ENCODE measurements around the gene GNAQ.

GNAQ gene

DNA sequence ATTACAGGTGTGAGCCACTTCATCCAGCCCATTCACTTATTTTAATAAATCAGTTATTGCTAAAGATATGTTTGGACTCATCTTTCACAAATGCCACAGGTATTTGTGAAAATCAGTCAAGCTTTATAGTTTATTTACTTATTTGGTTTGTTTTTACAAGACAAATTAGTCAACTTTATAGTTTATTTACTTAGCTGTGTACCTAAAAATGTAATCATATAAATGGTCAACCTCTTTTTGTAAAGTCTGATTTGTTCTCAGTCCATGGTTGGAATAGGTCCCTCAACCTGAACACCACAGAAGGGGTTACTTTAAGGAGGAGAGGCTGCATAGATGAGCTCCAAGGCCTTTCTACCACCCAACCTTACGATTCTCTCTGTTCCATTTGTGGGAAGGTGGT is 80.2 kb downstream of the GNAQ start:
- H3K9me3 ChIP-seq (ENCODE audit: control insufficient read depth, insufficient read depth, low read length), result no peaks in the 10 kb centered on the region
- H3K9me2 ChIP-seq (replicated peaks; ENCODE audit: control insufficient read depth, low read length), result no peaks in the 10 kb centered on the region
- no peaks in the 10 kb centered on the region for H3F3A ChIP-seq (ENCODE audit: control insufficient read depth, insufficient read depth)
- H3K4me3 ChIP-seq (ENCODE audit: low read length), result no peak overlapping the region
- no peak overlapping the region for H3K27ac ChIP-seq (ENCODE audit: low read depth, low read length)
- no peaks in the 10 kb centered on the region for H3K36me3 ChIP-seq (ENCODE audit: control insufficient read depth, low read length)
- H4K20me1 ChIP-seq (ENCODE audit: control insufficient read depth, insufficient read depth, low read depth, low read length), result no peaks in the 10 kb centered on the region
- TF ChIP-seq, protein P1, sequence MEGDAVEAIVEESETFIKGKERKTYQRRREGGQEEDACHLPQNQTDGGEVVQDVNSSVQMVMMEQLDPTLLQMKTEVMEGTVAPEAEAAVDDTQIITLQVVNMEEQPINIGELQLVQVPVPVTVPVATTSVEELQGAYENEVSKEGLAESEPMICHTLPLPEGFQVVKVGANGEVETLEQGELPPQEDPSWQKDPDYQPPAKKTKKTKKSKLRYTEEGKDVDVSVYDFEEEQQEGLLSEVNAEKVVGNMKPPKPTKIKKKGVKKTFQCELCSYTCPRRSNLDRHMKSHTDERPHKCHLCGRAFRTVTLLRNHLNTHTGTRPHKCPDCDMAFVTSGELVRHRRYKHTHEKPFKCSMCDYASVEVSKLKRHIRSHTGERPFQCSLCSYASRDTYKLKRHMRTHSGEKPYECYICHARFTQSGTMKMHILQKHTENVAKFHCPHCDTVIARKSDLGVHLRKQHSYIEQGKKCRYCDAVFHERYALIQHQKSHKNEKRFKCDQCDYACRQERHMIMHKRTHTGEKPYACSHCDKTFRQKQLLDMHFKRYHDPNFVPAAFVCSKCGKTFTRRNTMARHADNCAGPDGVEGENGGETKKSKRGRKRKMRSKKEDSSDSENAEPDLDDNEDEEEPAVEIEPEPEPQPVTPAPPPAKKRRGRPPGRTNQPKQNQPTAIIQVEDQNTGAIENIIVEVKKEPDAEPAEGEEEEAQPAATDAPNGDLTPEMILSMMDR (IDR thresholded peaks at IDR 0.05; ENCODE audit: low read depth, low read length, poor library complexity, severe bottlenecking), result no peak
- TF ChIP-seq EZH2phosphoT487 (IDR thresholded peaks at IDR 0.05; ENCODE audit: borderline replicate concordance, low read length), result no peak
- H3K27me3 ChIP-seq (ENCODE audit: control insufficient read depth, low read length), result no peaks in the 10 kb centered on the region
- H3K4me1 ChIP-seq (ENCODE audit: control insufficient read depth, low read length), result no peaks in the 10 kb centered on the region
- no peaks in the 10 kb centered on the region for H3K79me2 ChIP-seq (ENCODE audit: control insufficient read depth, low read length)
- no peak overlapping the region for H3K4me2 ChIP-seq (ENCODE audit: low read length)

DNA sequence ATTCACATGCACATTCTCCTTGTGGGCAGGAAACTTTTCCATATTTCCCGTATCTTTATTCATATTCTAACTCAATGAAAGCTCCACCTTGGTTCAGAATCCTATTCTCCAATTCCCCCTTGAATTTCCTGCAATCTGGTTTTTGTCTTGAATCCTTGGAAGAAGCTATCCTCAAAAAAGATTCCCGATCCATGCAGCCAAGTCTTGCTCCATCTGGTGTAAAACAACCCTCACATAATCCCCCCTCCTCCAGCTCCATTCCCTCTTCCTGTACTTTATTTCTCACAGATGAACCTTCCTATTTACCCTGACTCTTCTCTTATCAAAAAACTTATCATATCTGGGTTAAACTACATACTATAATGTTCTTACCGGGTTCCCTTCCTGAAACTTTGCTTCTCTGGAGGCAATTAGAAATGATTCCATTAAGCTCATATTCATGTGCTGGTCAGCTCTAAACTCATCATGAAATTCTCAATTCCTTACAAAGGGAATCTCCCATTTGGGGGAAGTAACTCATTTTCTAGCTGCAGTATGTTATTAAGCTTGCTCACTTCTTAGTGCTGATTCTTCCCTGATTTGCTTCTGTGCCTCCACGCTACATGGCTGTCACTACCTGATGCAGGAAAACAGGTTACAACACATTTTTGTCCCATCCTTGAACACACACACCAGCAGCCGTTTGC is 81.7 kb downstream of the GNAQ start:
- Histone ChIP-seq H3K27ac (ENCODE audit: low read depth, low read length) (no peak overlapping the region), H4K20me1 (ENCODE audit: control insufficient read depth, insufficient read depth, low read depth, low read length) (no peaks in the 10 kb centered on the region), H3K79me2 (ENCODE audit: control insufficient read depth, low read length) (no peaks in the 10 kb centered on the region), H3K9me3 (ENCODE audit: control insufficient read depth, insufficient read depth, low read length) (no peaks in the 10 kb centered on the region), H3K4me2 (ENCODE audit: low read length) (no peak overlapping the region), H3K36me3 (ENCODE audit: control insufficient read depth, low read length) (no peaks in the 10 kb centered on the region), H3K4me3 (ENCODE audit: low read length) (no peak overlapping the region), H3K27me3 (ENCODE audit: control insufficient read depth, low read length) (no peaks in the 10 kb centered on the region), H3K4me1 (ENCODE audit: control insufficient read depth, low read length) (no peaks in the 10 kb centered on the region), H3K9me2 (replicated peaks; ENCODE audit: control insufficient read depth, low read length) (no peaks in the 10 kb centered on the region), H3F3A (ENCODE audit: control insufficient read depth, insufficient read depth) (no peaks in the 10 kb centered on the region)
- no peak for TF ChIP-seq EZH2phosphoT487 (IDR thresholded peaks at IDR 0.05; ENCODE audit: borderline replicate concordance, low read length)
- TF ChIP-seq, protein P1 (IDR thresholded peaks at IDR 0.05; ENCODE audit: low read depth, low read length, poor library complexity, severe bottlenecking), result no peak

- Histone ChIP-seq H3K36me3 (ENCODE audit: control insufficient read depth, low read length) (no peaks in the 10 kb centered on the region), H3K9me2 (replicated peaks; ENCODE audit: control insufficient read depth, low read length) (no peaks in the 10 kb centered on the region), H4K20me1 (ENCODE audit: control insufficient read depth, insufficient read depth, low read depth, low read length) (no peaks in the 10 kb centered on the region), H3K4me2 (ENCODE audit: low read length) (no peak overlapping the region), H3K4me3 (ENCODE audit: low read length) (no peak overlapping the region), H3K27me3 (ENCODE audit: control insufficient read depth, low read length) (0 out of 2 replicates have a peak, but pooled peaks cover 2% of the 10 kb centered on the region), H3K9me3 (ENCODE audit: control insufficient read depth, insufficient read depth, low read length) (no peaks in the 10 kb centered on the region), H3K79me2 (ENCODE audit: control insufficient read depth, low read length) (no peaks in the 10 kb centered on the region), H3K27ac (ENCODE audit: low read depth, low read length) (no peak overlapping the region), H3K4me1 (ENCODE audit: control insufficient read depth, low read length) (no peaks in the 10 kb centered on the region), H3F3A (ENCODE audit: control insufficient read depth, insufficient read depth) (no peaks in the 10 kb centered on the region)
- TF ChIP-seq, protein P1 (IDR thresholded peaks at IDR 0.05; ENCODE audit: low read depth, low read length, poor library complexity, severe bottlenecking), result no peak
- no peak for TF ChIP-seq EZH2phosphoT487 (IDR thresholded peaks at IDR 0.05; ENCODE audit: borderline replicate concordance, low read length)
These were observed 84.0 kb downstream of the GNAQ start for GRCh38 chr9:77947651-77948050.

Data from DOHH2 (cell line).